ENCODE results near the gene NPR1.
"Not testable (repeated sequence)": the region's sequence is repeated elsewhere in the genome, so short reads cannot be mapped to it uniquely, and the experiment has no call there.

Gene NPR1

DNA sequence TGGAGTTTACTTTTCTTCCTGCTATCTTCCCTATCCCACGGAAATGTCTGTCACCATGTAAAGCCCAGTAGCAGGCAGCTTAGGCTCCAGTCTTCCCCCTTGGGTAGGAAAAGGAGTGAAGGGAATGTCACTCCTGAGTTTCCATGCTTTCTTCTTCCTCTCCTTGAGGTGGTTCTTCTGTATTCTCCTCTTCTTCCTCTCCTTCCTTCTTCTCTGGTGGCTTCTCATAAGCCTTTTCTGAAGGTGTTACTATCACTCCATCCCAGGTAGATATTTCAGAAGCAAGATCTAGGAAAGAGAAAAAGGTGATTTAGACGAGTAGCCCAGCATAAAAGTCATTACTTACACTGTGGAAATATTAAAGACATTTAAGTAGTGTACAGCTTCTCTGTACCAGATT is 16.2 kb upstream of the NPR1 start:
- Histone ChIP-seq H3K4me3 (ENCODE audit: insufficient read depth, low read length, poor library complexity, severe bottlenecking) (no peak overlapping the region), H3K27ac (ENCODE audit: low read depth, low read length) (no peak overlapping the region), H3K9me3 (ENCODE audit: insufficient read depth, low read length) (no peaks in the 10 kb centered on the region), H3F3A (ENCODE audit: insufficient read depth) (peaks cover 42% of the 10 kb centered on the region), H3K79me2 (ENCODE audit: insufficient read depth, low read length) (peaks cover 12% of the 10 kb centered on the region; the same call in 1 of the 2 replicates), H4K20me1 (ENCODE audit: low read depth, low read length) (no peaks in the 10 kb centered on the region), H2AFZ (ENCODE audit: low read depth, low read length, severe bottlenecking) (no peak overlapping the region), H3K36me3 (ENCODE audit: low read length) (peaks cover 39% of the 10 kb centered on the region), H3K4me2 (ENCODE audit: low read depth, low read length, poor library complexity, severe bottlenecking) (no peak overlapping the region), H3K27me3 (ENCODE audit: low read length) (no peaks in the 10 kb centered on the region), H3K9me2 (replicated peaks; ENCODE audit: insufficient read depth, low read length) (no peaks in the 10 kb centered on the region), H3K9ac (ENCODE audit: low read length) (no peak overlapping the region)
- TF ChIP-seq EZH2phosphoT487 (conservative IDR thresholded peaks at IDR 0.05; ENCODE audit: low read length): no peak
- TF ChIP-seq, protein P1, sequence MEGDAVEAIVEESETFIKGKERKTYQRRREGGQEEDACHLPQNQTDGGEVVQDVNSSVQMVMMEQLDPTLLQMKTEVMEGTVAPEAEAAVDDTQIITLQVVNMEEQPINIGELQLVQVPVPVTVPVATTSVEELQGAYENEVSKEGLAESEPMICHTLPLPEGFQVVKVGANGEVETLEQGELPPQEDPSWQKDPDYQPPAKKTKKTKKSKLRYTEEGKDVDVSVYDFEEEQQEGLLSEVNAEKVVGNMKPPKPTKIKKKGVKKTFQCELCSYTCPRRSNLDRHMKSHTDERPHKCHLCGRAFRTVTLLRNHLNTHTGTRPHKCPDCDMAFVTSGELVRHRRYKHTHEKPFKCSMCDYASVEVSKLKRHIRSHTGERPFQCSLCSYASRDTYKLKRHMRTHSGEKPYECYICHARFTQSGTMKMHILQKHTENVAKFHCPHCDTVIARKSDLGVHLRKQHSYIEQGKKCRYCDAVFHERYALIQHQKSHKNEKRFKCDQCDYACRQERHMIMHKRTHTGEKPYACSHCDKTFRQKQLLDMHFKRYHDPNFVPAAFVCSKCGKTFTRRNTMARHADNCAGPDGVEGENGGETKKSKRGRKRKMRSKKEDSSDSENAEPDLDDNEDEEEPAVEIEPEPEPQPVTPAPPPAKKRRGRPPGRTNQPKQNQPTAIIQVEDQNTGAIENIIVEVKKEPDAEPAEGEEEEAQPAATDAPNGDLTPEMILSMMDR (IDR thresholded peaks at IDR 0.05; ENCODE audit: insufficient read depth, low read length, poor library complexity, severe bottlenecking): no peak

DNA sequence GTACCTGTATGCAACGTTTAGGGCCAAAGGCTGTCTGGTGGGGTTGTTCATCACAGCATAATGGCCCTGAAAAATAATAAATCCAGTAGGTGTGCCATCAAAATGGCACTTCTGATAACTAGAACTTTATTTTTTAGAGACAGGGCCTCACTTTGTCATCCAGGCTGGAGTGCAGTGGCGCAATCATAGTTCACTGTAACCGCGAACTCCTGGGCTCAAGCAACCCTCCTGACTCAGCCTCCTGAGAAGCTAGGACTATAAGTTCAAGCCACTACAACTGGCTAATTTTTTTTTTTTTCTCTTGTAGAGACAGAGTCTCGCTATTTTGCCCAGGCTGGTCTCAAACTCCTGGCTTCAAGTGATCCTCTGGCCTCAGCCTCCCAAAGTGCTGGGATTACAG is 15.3 kb upstream of the NPR1 start:
- no peak overlapping the region for H3K4me3 ChIP-seq (ENCODE audit: insufficient read depth, low read length, poor library complexity, severe bottlenecking)
- H3K9me3 ChIP-seq (ENCODE audit: insufficient read depth, low read length): no peaks in the 10 kb centered on the region
- no peaks in the 10 kb centered on the region for H4K20me1 ChIP-seq (ENCODE audit: low read depth, low read length)
- H3K27me3 ChIP-seq (ENCODE audit: low read length): no peaks in the 10 kb centered on the region
- no peak overlapping the region for H3K4me2 ChIP-seq (ENCODE audit: low read depth, low read length, poor library complexity, severe bottlenecking)
- H3K9me2 ChIP-seq (replicated peaks; ENCODE audit: insufficient read depth, low read length): no peaks in the 10 kb centered on the region
- H2AFZ ChIP-seq (ENCODE audit: low read depth, low read length, severe bottlenecking): no peak overlapping the region
- H3F3A ChIP-seq (ENCODE audit: insufficient read depth): peaks cover 42% of the 10 kb centered on the region
- peaks cover 48% of the 10 kb centered on the region for H3K36me3 ChIP-seq (ENCODE audit: low read length)
- TF ChIP-seq EZH2phosphoT487 (conservative IDR thresholded peaks at IDR 0.05; ENCODE audit: low read length): no peak
- TF ChIP-seq, protein P1 (IDR thresholded peaks at IDR 0.05; ENCODE audit: insufficient read depth, low read length, poor library complexity, severe bottlenecking): no peak
- no peak overlapping the region for H3K27ac ChIP-seq (ENCODE audit: low read depth, low read length)
- H3K79me2 ChIP-seq (ENCODE audit: insufficient read depth, low read length): peaks cover 19% of the 10 kb centered on the region
- no peak overlapping the region for H3K9ac ChIP-seq (ENCODE audit: low read length)

DNA sequence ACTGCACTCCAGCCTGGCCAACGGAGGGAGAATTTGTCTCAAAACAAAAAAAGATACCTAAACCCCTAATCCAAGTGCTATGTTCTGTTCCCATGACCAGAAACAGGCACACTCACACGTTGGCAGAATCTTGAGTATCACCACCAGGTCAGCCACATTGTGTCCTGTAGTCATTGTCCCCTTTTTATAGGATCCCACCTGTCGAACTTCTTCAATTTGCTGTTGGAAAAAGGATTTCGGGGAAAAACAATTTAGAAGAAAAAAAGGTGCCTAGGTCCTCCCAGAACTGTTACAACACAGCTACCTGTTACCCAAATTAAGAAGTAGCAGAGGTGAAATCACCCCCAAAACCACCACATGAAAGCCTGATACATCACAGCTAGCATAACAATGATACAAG is 11.0 kb upstream of the NPR1 start:
- H3K36me3 ChIP-seq (ENCODE audit: low read length): peaks cover 41% of the 10 kb centered on the region
- peaks cover 32% of the 10 kb centered on the region for H3K79me2 ChIP-seq (ENCODE audit: insufficient read depth, low read length)
- peaks cover 27% of the 10 kb centered on the region for H3F3A ChIP-seq (ENCODE audit: insufficient read depth)
- no peak overlapping the region for H3K27ac ChIP-seq (ENCODE audit: low read depth, low read length)
- H3K9ac ChIP-seq (ENCODE audit: low read length): no peak overlapping the region
- H3K4me3 ChIP-seq (ENCODE audit: insufficient read depth, low read length, poor library complexity, severe bottlenecking): no peak overlapping the region
- H3K27me3 ChIP-seq (ENCODE audit: low read length): no peaks in the 10 kb centered on the region
- no peaks in the 10 kb centered on the region for H3K9me2 ChIP-seq (replicated peaks; ENCODE audit: insufficient read depth, low read length)
- no peak overlapping the region for H3K4me2 ChIP-seq (ENCODE audit: low read depth, low read length, poor library complexity, severe bottlenecking)
- H3K9me3 ChIP-seq (ENCODE audit: insufficient read depth, low read length): no peaks in the 10 kb centered on the region
- TF ChIP-seq, protein P1 (IDR thresholded peaks at IDR 0.05; ENCODE audit: insufficient read depth, low read length, poor library complexity, severe bottlenecking): no peak
- no peak for TF ChIP-seq EZH2phosphoT487 (conservative IDR thresholded peaks at IDR 0.05; ENCODE audit: low read length)
- H2AFZ ChIP-seq (ENCODE audit: low read depth, low read length, severe bottlenecking): no peak overlapping the region
- no peaks in the 10 kb centered on the region for H4K20me1 ChIP-seq (ENCODE audit: low read depth, low read length)

DNA sequence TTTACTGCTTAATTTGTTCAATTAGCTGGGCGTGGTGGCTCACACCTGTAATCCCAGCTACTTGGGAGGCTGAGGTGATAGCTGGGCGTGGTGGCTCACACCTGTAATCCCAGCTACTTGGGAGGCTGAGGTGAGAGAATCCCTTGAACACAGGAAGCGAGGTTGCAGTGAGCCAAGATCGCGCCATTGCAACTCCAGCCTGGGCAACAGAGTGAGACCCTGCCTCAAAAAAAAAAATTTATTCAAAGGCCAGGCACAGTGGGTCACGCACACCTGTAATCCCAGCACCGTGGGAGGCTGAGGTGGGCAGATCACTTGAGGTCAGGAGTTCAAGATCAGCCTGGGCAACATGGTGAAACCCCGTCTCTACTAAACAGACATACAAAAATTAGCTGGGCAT is 9.8 kb upstream of the NPR1 start:
- peaks cover 30% of the 10 kb centered on the region for H3K36me3 ChIP-seq (ENCODE audit: low read length)
- not testable (repeated sequence) for H3K9ac ChIP-seq (ENCODE audit: low read length); H3K9me3 ChIP-seq (ENCODE audit: insufficient read depth, low read length); H3K4me3 ChIP-seq (ENCODE audit: insufficient read depth, low read length, poor library complexity, severe bottlenecking); H4K20me1 ChIP-seq (ENCODE audit: low read depth, low read length); H3K9me2 ChIP-seq (replicated peaks; ENCODE audit: insufficient read depth, low read length); H3K27ac ChIP-seq (ENCODE audit: low read depth, low read length); H3K4me2 ChIP-seq (ENCODE audit: low read depth, low read length, poor library complexity, severe bottlenecking); H2AFZ ChIP-seq (ENCODE audit: low read depth, low read length, severe bottlenecking); H3K27me3 ChIP-seq (ENCODE audit: low read length)
- H3F3A ChIP-seq (ENCODE audit: insufficient read depth): peaks cover 14% of the 10 kb centered on the region
- H3K79me2 ChIP-seq (ENCODE audit: insufficient read depth, low read length): peaks cover 32% of the 10 kb centered on the region
